ENCODE results near the gene SFTA2. TPM values are rescaled to one million over a fixed set of nuclear protein-coding genes. Genes with fewer than 3 reads are reported as not detected.

The SFTA2 gene
- total RNA-seq, 2 donors from 2014 or later, result not detected

DNA sequence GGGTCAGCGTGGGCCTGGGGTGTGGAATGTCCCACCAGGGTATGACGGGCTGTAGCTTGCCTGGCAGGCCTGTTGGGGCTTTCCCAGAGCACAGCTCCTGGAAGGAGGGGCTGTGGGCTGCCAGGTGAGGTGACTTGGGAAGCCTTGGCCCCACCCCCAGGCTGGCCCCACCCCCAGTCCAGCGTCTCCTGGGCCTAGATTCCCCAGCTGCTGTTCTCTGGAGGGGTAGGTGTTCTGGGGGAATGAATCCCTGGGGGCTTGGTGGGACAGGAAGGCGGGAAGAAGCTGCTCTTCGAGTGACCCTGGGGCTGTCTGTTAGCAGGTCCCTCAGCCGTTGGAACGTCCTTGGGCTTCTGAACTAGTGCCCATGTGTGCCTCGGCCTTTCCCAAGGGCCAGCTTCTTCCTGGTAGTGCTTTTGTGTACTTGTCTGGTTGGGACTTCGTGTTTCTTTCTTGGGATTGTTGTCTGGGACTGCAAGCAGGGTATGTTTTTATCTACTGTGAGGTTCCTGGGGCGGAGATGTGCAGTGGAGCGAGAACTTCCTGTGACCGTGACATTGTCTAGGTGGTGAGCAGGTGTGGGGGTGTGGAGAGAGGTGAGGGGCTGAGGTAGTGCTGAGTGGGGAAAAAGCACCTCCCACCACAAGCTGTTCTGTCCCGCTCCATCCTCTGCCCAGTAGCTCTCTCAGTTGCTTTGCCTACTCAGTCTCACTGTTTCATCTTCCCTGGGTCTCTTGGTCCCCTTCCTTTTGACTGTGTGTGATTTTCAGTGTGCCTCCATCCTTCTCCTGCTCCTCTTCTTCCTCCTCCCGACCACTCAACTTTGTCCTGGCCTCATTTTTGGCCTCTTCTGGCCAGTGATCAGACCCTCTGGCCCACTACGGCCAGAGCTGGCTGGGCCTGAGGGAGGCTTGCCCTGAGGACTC is 48.9 kb downstream of the SFTA2 start:
- H3K36me3 Mint-ChIP-seq (ENCODE audit: low read depth), result no peaks in the 10 kb centered on the region
- peaks cover 15% of the 10 kb centered on the region for H3K4me1 ChIP-seq (ENCODE audit: control insufficient read depth, insufficient read depth, low read length)
- H3K27ac ChIP-seq (ENCODE audit: low read depth, low read length), result peak overlapping the region; percentile 99
- peak overlapping the region; percentile 89 for H3K27ac Mint-ChIP-seq
- DNase-seq, result peak; percentile 94
- peak overlapping the region; percentile 90 for H3K4me3 ChIP-seq (ENCODE audit: low read length)
- TF ChIP-seq, protein P1, sequence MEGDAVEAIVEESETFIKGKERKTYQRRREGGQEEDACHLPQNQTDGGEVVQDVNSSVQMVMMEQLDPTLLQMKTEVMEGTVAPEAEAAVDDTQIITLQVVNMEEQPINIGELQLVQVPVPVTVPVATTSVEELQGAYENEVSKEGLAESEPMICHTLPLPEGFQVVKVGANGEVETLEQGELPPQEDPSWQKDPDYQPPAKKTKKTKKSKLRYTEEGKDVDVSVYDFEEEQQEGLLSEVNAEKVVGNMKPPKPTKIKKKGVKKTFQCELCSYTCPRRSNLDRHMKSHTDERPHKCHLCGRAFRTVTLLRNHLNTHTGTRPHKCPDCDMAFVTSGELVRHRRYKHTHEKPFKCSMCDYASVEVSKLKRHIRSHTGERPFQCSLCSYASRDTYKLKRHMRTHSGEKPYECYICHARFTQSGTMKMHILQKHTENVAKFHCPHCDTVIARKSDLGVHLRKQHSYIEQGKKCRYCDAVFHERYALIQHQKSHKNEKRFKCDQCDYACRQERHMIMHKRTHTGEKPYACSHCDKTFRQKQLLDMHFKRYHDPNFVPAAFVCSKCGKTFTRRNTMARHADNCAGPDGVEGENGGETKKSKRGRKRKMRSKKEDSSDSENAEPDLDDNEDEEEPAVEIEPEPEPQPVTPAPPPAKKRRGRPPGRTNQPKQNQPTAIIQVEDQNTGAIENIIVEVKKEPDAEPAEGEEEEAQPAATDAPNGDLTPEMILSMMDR (conservative IDR thresholded peaks at IDR 0.05), result no peak
- H3K9me3 Mint-ChIP-seq, result no peaks in the 10 kb centered on the region
- WGBS, 2 experiments (ENCODE audit: insufficient coverage in 1 of 2, insufficient read length in 1 of 2), result 15 to 32% methylated on average over 3 to 15 of the region's 15 CpGs
- no peaks in the 10 kb centered on the region for H3K27me3 ChIP-seq (ENCODE audit: control insufficient read depth, insufficient read depth, low read length, poor library complexity, severe bottlenecking)
- peaks cover 62% of the 10 kb centered on the region for H3K4me1 Mint-ChIP-seq
- H3K9me3 ChIP-seq (ENCODE audit: control insufficient read depth, low read length), result no peaks in the 10 kb centered on the region
- peaks cover 3% of the 10 kb centered on the region for H3K27me3 Mint-ChIP-seq (ENCODE audit: insufficient read depth)
- H3K36me3 ChIP-seq (ENCODE audit: control insufficient read depth, insufficient read depth, low read length), result no peaks in the 10 kb centered on the region
- H3K4me3 Mint-ChIP-seq, result peak overlapping the region; percentile 79
- H3K9ac ChIP-seq (ENCODE audit: extremely low read depth, low read length, poor library complexity, severe bottlenecking), result peak overlapping the region; percentile 43

DNA sequence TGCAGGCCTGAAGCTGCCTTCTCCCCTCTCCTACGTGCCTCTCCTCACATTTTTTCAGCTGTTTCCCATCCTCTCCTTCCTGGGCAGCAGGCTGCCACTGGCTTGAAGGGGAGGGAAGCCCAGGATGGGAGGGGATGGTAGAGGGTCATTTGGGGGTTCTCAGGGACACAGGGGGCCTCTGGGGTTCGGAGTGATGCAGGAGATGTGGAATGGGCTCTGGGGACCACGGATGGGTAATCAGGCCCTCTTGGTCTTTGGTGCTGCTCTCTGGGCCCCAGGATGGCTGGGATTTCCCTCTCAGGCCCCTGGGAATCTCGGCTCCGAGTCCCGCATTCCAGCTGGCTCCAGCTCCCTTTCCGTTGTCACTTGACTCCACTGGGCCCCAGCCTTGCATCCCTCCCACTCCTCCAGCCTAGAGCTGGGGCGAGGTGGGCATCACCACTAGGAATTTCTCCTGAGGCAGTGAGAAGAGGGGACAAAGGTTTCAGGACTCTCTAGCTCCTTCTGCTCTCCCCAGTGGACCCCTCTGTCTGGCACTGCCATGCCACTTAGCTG is 49.7 kb downstream of the SFTA2 start:
- H3K9ac ChIP-seq (ENCODE audit: extremely low read depth, low read length, poor library complexity, severe bottlenecking), result no peak overlapping the region
- no peaks in the 10 kb centered on the region for H3K36me3 ChIP-seq (ENCODE audit: control insufficient read depth, insufficient read depth, low read length)
- peak overlapping the region; percentile 90 for H3K4me3 ChIP-seq (ENCODE audit: low read length)
- peaks cover 66% of the 10 kb centered on the region for H3K4me1 Mint-ChIP-seq
- H3K4me1 ChIP-seq (ENCODE audit: control insufficient read depth, insufficient read depth, low read length), result peaks cover 18% of the 10 kb centered on the region
- TF ChIP-seq, protein P1 (conservative IDR thresholded peaks at IDR 0.05), result no peak
- 29 to 39% methylated on average over 4 to 8 of the region's 8 CpGs for WGBS, 2 experiments (ENCODE audit: insufficient coverage in 1 of 2, insufficient read length in 1 of 2)
- H3K9me3 ChIP-seq (ENCODE audit: control insufficient read depth, low read length), result no peaks in the 10 kb centered on the region
- H3K4me3 Mint-ChIP-seq, result peak overlapping the region; percentile 79
- peak overlapping the region; percentile 89 for H3K27ac Mint-ChIP-seq
- peak overlapping the region; percentile 99 for H3K27ac ChIP-seq (ENCODE audit: low read depth, low read length)
- H3K27me3 ChIP-seq (ENCODE audit: control insufficient read depth, insufficient read depth, low read length, poor library complexity, severe bottlenecking), result no peaks in the 10 kb centered on the region
- no peaks in the 10 kb centered on the region for H3K36me3 Mint-ChIP-seq (ENCODE audit: low read depth)
- peaks cover 3% of the 10 kb centered on the region for H3K27me3 Mint-ChIP-seq (ENCODE audit: insufficient read depth)
- DNase-seq, result no peak
- no peaks in the 10 kb centered on the region for H3K9me3 Mint-ChIP-seq

GRCh38 chr6:30881392-30882203 is 50.4 kb downstream of the SFTA2 start:
- H3K4me3 Mint-ChIP-seq, result peak overlapping the region; percentile 79
- peaks cover 62% of the 10 kb centered on the region for H3K4me1 Mint-ChIP-seq

More at GRCh38 chr6:30881392-30882203, 50.4 kb downstream of the SFTA2 start:
- WGBS, 2 experiments (ENCODE audit: insufficient coverage in 1 of 2, insufficient read length in 1 of 2), result 45 to 72% methylated on average over 10 to 14 of the region's 14 CpGs
- no peaks in the 10 kb centered on the region for H3K9me3 Mint-ChIP-seq
- Histone ChIP-seq H3K27ac (ENCODE audit: low read depth, low read length) (peak overlapping the region; percentile 99), H3K27me3 (ENCODE audit: control insufficient read depth, insufficient read depth, low read length, poor library complexity, severe bottlenecking) (no peaks in the 10 kb centered on the region), H3K4me1 (ENCODE audit: control insufficient read depth, insufficient read depth, low read length) (peaks cover 18% of the 10 kb centered on the region), H3K9ac (ENCODE audit: extremely low read depth, low read length, poor library complexity, severe bottlenecking) (peak overlapping the region; percentile 13), H3K9me3 (ENCODE audit: control insufficient read depth, low read length) (no peaks in the 10 kb centered on the region), H3K36me3 (ENCODE audit: control insufficient read depth, insufficient read depth, low read length) (no peaks in the 10 kb centered on the region), H3K4me3 (ENCODE audit: low read length) (peak overlapping the region; percentile 90)
- peaks cover 3% of the 10 kb centered on the region for H3K27me3 Mint-ChIP-seq (ENCODE audit: insufficient read depth)
- H3K36me3 Mint-ChIP-seq (ENCODE audit: low read depth), result no peaks in the 10 kb centered on the region
- TF ChIP-seq, protein P1 (conservative IDR thresholded peaks at IDR 0.05), result no peak
- peak; percentile 65 for DNase-seq
- H3K27ac Mint-ChIP-seq, result peak overlapping the region; percentile 69

All from endodermal cell (in vitro differentiated cells).